Panc1 (cell line): ENCODE measurements around the gene OLIG1. TPM values are rescaled to one million over a fixed set of nuclear protein-coding genes. Genes with fewer than 3 reads are reported as not detected.

Source experiments
- ATAC-seq: fragments of 200-7000 bp; cut with Tn5 transposase; 2 replicates; pipeline ENCODE4 v1.9.1; 2020; ENCODE audit warnings: mild to moderate bottlenecking, moderate library complexity
- BruUV-seq: library from RNA; stranded (reverse); fragments of 400-500 nt; replicated peaks from 2 replicates; lab custom pipeline; 2021; lab: Mats Ljungman, UMichigan
- CTCF ChIA-PET: fragments of 300-600 bp; sonication (Branson Sonifier 250); formaldehyde crosslinking; loops from one replicate; lab custom pipeline; 2022; ENCODE audit warnings: antibody characterized with exemption; lab: Charles Lee
- POLR2A ChIA-PET: fragments of 300-600 bp; sonication (Branson Sonifier 250); formaldehyde crosslinking; loops from one replicate; lab custom pipeline; 2022; ENCODE audit warnings: antibody characterized with exemption; lab: Charles Lee
- DNase-seq: peaks from one replicate; pipeline ENCODE4 v3.0.0-alpha.2; 2010; ENCODE audit warnings: low read depth, low spot score
- H3K27ac ChIP-seq: 2 replicates; pipeline ENCODE4 v1.5.1; 2011; ENCODE audit warnings: mild to moderate bottlenecking, low read length, inconsistent platforms
- H3K27me3 ChIP-seq: fragments of 200-500 bp; sonication (Bioruptor generic); 2 replicates; pipeline ENCODE4 v1.6.0; 2014; ENCODE audit warnings: low read length, inconsistent platforms; ENCODE audit not compliant: control insufficient read depth, insufficient read depth
- H3K36me3 ChIP-seq: fragments of 200-500 bp; sonication (Bioruptor generic); 2 replicates; pipeline ENCODE4 v1.5.1; 2014; ENCODE audit warnings: inconsistent platforms, mild to moderate bottlenecking, low read length, moderate library complexity; ENCODE audit not compliant: control insufficient read depth, insufficient read depth
- H3K4me1 ChIP-seq: 2 replicates; pipeline ENCODE4 v1.5.1; 2011; ENCODE audit warnings: inconsistent platforms, mild to moderate bottlenecking, low read length, moderate library complexity; ENCODE audit not compliant: control insufficient read depth, insufficient read depth
- H3K4me3 ChIP-seq, 2 experiments: 2 replicates each; pipeline ENCODE4 v1.5.1; 2011 to 2012; ENCODE audit warnings: low read depth in 2 of 2, low read length in 2 of 2, mild to moderate bottlenecking in 2 of 2, inconsistent platforms in 1 of 2, moderate library complexity in 1 of 2
- H3K9me3 ChIP-seq: fragments of 200-500 bp; sonication (Bioruptor generic); 2 replicates; pipeline ENCODE4 v1.5.1; 2014; ENCODE audit warnings: low read depth, mild to moderate bottlenecking, inconsistent platforms, low read length, moderate library complexity; ENCODE audit not compliant: control insufficient read depth, insufficient read depth
- CTCF ChIP-seq: fragments of 450-650 bp; IDR thresholded peaks from 2 replicates; pipeline ENCODE4 v1.5.1; 2017; ENCODE audit warnings: mild to moderate bottlenecking
- POLR2AphosphoS5 ChIP-seq: IDR thresholded peaks from 2 replicates; pipeline ENCODE4 v1.6.1; 2012; ENCODE audit warnings: mild to moderate bottlenecking, low read depth, low read length, moderate library complexity
- REST ChIP-seq, 2 experiments: IDR thresholded peaks; 2 replicates each; pipeline ENCODE4 v1.6.1; 2011 to 2012; ENCODE audit warnings: low read depth in 2 of 2, control low read depth in 1 of 2, low read length in 1 of 2, mild to moderate bottlenecking in 1 of 2, moderate library complexity in 1 of 2; ENCODE audit not compliant: insufficient read depth in 1 of 2
- SIN3A ChIP-seq: IDR thresholded peaks from 2 replicates; pipeline ENCODE4 v1.6.1; 2012; ENCODE audit warnings: low read depth, mild to moderate bottlenecking, low read length, moderate library complexity, borderline replicate concordance; ENCODE audit not compliant: insufficient read depth
- TCF7L2 ChIP-seq: IDR thresholded peaks from 2 replicates; pipeline ENCODE4 v1.6.1; 2011; ENCODE audit warnings: mild to moderate bottlenecking, low read depth, low read length, inconsistent platforms
- in situ Hi-C: cut with HindIII; loops from 2 replicates; pipeline ENCODE4 v1.10.0; 2016; ENCODE audit warnings: low sequenced_read_pairs, low pct_unique_long_range_greater_than_20kb
- intact Hi-C: fragments of 100-400 bp; cut with micrococcal nuclease; formaldehyde crosslinking; loops from one replicate; pipeline ENCODE4 v1.10.0; 2022; ENCODE audit not compliant: unreplicated experiment
- total RNA-seq: library from RNA; stranded (reverse); gene quantifications from one replicate; pipeline ENCODE4 v1.2.1, GENCODE V29; 2021; ENCODE audit not compliant: unreplicated experiment

OLIG1 gene
- total RNA-seq, 1 experiment from 2014 or later: 0.21 TPM

- no TSS peak for BruUV-seq
- H3K36me3 ChIP-seq: no peaks in the 10 kb centered on the region
- ATAC-seq (no peak), DNase-seq (no peak)
- ChIA-PET CTCF (no interaction called here), POLR2A (no interaction called here)
- H3K4me1 ChIP-seq: no peaks in the 10 kb centered on the region
- H3K27ac ChIP-seq: no peak overlapping the region
- no peak overlapping the region for H3K4me3 ChIP-seq
- TF ChIP-seq TCF7L2 (no peak), POLR2AphosphoS5 (no peak), CTCF (no peak), REST (IDR thresholded peaks at IDR 0.05; ENCODE audit: insufficient read depth in 1 of 2, low read depth in 2 of 2, low read length in 1 of 2) (no peak), SIN3A (no peak)
- in situ Hi-C loops: no loop called here
- no peaks in the 10 kb centered on the region for H3K9me3 ChIP-seq
- intact Hi-C loops: no loop called here
- H3K27me3 ChIP-seq: peaks cover 15% of the 10 kb centered on the region
Measured at GRCh38 chr21:33067043-33067442, 2.9 kb upstream of the OLIG1 start.

- Histone ChIP-seq H3K27me3 (peaks cover 19% of the 10 kb centered on the region), H3K36me3 (no peaks in the 10 kb centered on the region), H3K4me1 (no peaks in the 10 kb centered on the region), H3K9me3 (no peaks in the 10 kb centered on the region), H3K27ac (no peak overlapping the region), H3K4me3 (no peak overlapping the region)
- ChIA-PET POLR2A (no interaction called here), CTCF (no interaction called here)
- no TSS peak for BruUV-seq
- intact Hi-C loops (no loop called here), in situ Hi-C loops (no loop called here)
- ATAC-seq (no peak), DNase-seq (no peak)
- TF ChIP-seq POLR2AphosphoS5 (no peak), REST (IDR thresholded peaks at IDR 0.05; ENCODE audit: insufficient read depth in 1 of 2, low read depth in 2 of 2, low read length in 1 of 2) (no peak), CTCF (no peak), TCF7L2 (no peak), SIN3A (no peak)
Measured at GRCh38 chr21:33067457-33067856, 2.5 kb upstream of the OLIG1 start.
